ENCODE results near the gene CPZ.

DNA sequence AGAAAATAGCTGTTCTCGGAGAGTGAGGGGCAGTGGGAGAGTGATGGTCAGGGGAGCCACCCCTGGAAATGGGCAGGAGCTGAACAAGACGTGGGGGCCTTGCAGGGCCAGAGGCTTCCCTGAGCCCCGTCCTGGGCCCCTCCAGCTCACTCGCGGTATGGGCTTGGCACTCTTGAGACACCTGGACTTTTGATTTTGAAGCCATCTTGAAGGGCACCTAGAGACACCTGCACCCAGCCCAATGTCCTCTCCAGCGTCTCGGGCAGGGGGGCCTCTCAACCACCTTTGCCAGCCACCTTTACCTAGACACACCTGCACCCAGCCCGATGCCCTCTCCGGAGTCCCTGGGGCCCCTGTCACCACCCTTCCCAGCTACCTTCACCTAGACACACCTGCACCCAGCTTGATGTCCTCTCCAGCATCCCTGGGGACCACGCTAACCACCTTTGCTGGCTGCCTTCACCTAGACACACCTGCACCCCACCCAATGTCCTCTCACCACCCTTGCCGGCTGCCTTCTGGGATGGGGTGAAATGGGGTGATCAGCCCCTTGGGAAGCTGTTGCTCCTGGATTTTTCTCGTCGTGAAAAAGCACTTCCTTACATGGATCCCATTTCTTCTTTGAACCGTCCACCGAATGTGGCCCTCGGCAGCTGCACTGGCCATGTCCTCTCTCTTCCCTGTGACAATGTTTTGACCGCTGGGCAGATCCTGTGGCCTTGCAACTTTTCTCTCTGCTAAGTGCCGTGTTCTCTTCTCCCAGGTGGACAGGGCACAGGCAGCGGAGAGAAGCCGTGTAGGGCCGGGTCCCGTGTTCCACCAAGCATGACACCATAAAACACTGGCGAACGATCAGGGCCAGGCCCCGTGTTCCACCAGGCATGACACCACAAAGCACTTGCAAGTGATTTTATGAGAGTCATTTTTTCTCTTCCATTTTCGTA is 47.5 kb downstream of the CPZ start:
- TF ChIP-seq, protein P1, sequence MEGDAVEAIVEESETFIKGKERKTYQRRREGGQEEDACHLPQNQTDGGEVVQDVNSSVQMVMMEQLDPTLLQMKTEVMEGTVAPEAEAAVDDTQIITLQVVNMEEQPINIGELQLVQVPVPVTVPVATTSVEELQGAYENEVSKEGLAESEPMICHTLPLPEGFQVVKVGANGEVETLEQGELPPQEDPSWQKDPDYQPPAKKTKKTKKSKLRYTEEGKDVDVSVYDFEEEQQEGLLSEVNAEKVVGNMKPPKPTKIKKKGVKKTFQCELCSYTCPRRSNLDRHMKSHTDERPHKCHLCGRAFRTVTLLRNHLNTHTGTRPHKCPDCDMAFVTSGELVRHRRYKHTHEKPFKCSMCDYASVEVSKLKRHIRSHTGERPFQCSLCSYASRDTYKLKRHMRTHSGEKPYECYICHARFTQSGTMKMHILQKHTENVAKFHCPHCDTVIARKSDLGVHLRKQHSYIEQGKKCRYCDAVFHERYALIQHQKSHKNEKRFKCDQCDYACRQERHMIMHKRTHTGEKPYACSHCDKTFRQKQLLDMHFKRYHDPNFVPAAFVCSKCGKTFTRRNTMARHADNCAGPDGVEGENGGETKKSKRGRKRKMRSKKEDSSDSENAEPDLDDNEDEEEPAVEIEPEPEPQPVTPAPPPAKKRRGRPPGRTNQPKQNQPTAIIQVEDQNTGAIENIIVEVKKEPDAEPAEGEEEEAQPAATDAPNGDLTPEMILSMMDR (optimal IDR thresholded peaks at IDR 0.05 in 1 of 3, IDR thresholded peaks at IDR 0.05 in 1 of 3, conservative IDR thresholded peaks at IDR 0.05 in 1 of 3; ENCODE audit: extremely low read depth in 1 of 3, insufficient read depth in 2 of 3, low read length in 3 of 3): no peak
- no peak for TF ChIP-seq EZH2 (IDR thresholded peaks at IDR 0.05; ENCODE audit: low read length)
